Parathyroid adenoma (tissue), 2 donors: Measurements from ENCODE around the gene ACCSL.
A peak's percentile ranks its signal among the peaks of the same experiment; 100 is the strongest.

Source experiments
- H2AFZ ChIP-seq: fragments of 300-600 bp; sonication (generic); one replicate; pipeline ENCODE4 v1.7.0; 2017; ENCODE audit warnings: antibody characterized with exemption, mild to moderate bottlenecking
- H3K27ac ChIP-seq: fragments of 300-600 bp; sonication (generic); one replicate; pipeline ENCODE4 v1.7.0; 2017
- H3K27me3 ChIP-seq: fragments of 300-600 bp; sonication (generic); one replicate; pipeline ENCODE4 v1.7.0; 2017; ENCODE audit warnings: low read length; ENCODE audit not compliant: control insufficient read depth, insufficient read depth
- H3K36me3 ChIP-seq: fragments of 300-600 bp; sonication (generic); one replicate; pipeline ENCODE4 v1.7.0; 2017; ENCODE audit warnings: low read length; ENCODE audit not compliant: control insufficient read depth, insufficient read depth
- H3K4me1 ChIP-seq: fragments of 300-600 bp; sonication (generic); one replicate; pipeline ENCODE4 v1.7.0; 2017; ENCODE audit warnings: control low read depth
- H3K4me2 ChIP-seq: fragments of 300-600 bp; sonication (generic); one replicate; pipeline ENCODE4 v1.7.0; 2017; ENCODE audit warnings: low read length
- H3K4me3 ChIP-seq: fragments of 300-600 bp; sonication (generic); one replicate; pipeline ENCODE4 v1.7.0; 2017; ENCODE audit warnings: low read depth, low read length
- H3K79me2 ChIP-seq: fragments of 300-600 bp; sonication (generic); one replicate; pipeline ENCODE4 v1.7.0; 2017; ENCODE audit warnings: control low read depth
- H3K9ac ChIP-seq: fragments of 300-600 bp; sonication (generic); one replicate; pipeline ENCODE4 v1.7.0; 2017; ENCODE audit warnings: mild to moderate bottlenecking
- H3K9me3 ChIP-seq: fragments of 300-600 bp; sonication (generic); one replicate; pipeline ENCODE4 v1.7.0; 2017; ENCODE audit warnings: low read length; ENCODE audit not compliant: control insufficient read depth
- TF ChIP-seq, protein P1 (sequence below): fragments of 300-600 bp; sonication (generic); IDR thresholded peaks from one replicate; pipeline ENCODE4 v1.7.0; 2017; ENCODE audit warnings: antibody characterized with exemption, mild to moderate bottlenecking
- donor health status: primary hyperparathyroidism.

The ACCSL gene

DNA sequence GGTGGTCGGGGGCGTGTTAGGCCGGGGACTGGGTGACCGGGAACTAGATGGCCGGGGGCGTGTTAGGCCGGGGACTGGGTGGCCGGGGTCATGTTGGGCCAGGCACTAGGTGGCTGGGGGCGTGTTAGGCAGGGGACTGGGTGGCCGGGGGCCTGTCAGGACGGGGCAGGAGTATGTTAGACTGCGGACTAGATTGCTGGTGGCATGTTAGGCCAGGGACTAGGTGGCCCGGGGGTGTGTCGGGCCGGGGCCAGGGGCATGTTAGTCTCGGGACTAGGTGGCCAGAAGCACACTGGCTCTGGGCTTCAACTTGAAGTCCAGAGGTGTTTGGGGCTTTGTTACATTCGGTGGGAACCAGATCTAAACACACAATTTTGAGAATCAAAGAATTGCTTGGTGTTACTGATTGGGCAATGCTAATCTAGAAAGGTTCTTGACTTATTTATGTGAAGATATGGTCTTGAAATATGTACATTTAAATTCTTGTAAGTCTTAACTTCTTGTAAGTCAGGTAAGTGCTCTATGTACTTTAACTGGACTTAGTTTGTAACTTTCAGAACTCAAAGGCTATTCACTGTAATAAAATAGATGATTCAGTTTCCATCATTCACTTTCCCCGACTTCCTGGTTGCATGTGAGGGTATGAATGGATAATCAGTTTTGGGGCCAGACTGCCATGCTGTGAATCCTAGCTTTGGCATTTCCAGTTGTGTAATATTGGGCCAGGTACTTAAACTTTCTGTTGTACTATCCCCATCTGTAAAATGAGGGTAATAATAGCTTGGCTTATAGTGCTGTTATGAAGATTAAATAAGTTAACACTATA, 48.8 kb downstream of the ACCSL start:
- H2AFZ ChIP-seq, result peak overlapping the region; percentile 57
- no peaks in the 10 kb centered on the region for H3K27me3 ChIP-seq
- H3K36me3 ChIP-seq, result no peaks in the 10 kb centered on the region
- TF ChIP-seq, protein P1, sequence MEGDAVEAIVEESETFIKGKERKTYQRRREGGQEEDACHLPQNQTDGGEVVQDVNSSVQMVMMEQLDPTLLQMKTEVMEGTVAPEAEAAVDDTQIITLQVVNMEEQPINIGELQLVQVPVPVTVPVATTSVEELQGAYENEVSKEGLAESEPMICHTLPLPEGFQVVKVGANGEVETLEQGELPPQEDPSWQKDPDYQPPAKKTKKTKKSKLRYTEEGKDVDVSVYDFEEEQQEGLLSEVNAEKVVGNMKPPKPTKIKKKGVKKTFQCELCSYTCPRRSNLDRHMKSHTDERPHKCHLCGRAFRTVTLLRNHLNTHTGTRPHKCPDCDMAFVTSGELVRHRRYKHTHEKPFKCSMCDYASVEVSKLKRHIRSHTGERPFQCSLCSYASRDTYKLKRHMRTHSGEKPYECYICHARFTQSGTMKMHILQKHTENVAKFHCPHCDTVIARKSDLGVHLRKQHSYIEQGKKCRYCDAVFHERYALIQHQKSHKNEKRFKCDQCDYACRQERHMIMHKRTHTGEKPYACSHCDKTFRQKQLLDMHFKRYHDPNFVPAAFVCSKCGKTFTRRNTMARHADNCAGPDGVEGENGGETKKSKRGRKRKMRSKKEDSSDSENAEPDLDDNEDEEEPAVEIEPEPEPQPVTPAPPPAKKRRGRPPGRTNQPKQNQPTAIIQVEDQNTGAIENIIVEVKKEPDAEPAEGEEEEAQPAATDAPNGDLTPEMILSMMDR, result no peak
- H3K9me3 ChIP-seq, result no peaks in the 10 kb centered on the region
- H3K4me1 ChIP-seq, result no peaks in the 10 kb centered on the region
- H3K27ac ChIP-seq, result no peak overlapping the region
- H3K4me3 ChIP-seq, result peak overlapping the region; percentile 62
- peaks cover 9% of the 10 kb centered on the region for H3K79me2 ChIP-seq
- H3K4me2 ChIP-seq, result peak overlapping the region; percentile 82
- H3K9ac ChIP-seq, result no peak overlapping the region

DNA sequence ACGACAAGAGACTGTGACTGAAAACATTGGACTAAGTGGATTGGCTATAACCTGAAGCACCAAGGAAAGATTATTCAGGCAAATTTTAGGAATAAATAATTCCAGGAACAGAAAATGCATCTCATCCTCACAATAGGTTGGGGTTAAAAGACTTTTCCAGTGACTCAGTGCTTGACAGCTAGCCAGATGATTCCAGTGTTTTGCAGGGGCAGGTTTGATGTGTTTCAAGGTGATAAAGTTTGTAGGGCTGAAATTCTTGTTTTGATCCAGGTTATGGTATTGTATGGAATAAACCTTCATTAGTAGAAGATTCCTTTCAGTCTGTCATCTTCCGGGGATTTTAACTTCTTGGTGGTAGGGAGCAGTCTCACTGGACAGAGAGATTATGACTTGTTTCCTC, 50.0 kb downstream of the ACCSL start:
- H3K9me3 ChIP-seq, result no peaks in the 10 kb centered on the region

DNA sequence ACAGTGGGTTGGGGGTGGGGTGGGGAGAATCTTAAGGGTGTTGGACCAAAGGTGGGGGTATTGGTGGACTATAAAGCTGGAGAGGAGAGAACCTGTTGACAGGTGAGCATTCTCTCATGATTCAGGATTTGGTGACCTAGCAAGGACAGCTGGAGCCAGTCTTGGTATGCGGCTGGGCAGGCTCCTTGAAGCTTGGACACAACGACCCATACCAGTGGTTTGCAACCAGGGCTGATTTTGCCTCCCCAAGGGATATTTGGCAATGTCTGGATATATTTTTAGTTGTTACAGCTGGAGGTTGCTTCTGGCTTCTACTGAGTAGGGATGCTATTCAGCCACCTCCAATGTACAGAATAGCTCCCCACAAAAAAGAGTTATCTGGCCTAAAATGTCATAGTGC, 53.3 kb downstream of the ACCSL start:
- Histone ChIP-seq H3K4me1 (no peaks in the 10 kb centered on the region), H3K4me2 (no peak overlapping the region), H3K4me3 (no peak overlapping the region), H3K36me3 (no peaks in the 10 kb centered on the region), H3K9me3 (no peaks in the 10 kb centered on the region), H3K9ac (no peak overlapping the region), H3K27ac (no peak overlapping the region), H3K79me2 (peaks cover 8% of the 10 kb centered on the region), H3K27me3 (no peaks in the 10 kb centered on the region), H2AFZ (no peak overlapping the region)
- TF ChIP-seq, protein P1, result no peak

More for the DNA sequence above, 50.0 kb downstream of the ACCSL start:
- Histone ChIP-seq H3K4me1 (no peaks in the 10 kb centered on the region), H3K9ac (no peak overlapping the region), H3K79me2 (peaks cover 9% of the 10 kb centered on the region), H3K4me2 (no peak overlapping the region), H3K4me3 (no peak overlapping the region), H2AFZ (no peak overlapping the region), H3K36me3 (no peaks in the 10 kb centered on the region), H3K27me3 (no peaks in the 10 kb centered on the region), H3K27ac (no peak overlapping the region)
- TF ChIP-seq, protein P1, result no peak

DNA sequence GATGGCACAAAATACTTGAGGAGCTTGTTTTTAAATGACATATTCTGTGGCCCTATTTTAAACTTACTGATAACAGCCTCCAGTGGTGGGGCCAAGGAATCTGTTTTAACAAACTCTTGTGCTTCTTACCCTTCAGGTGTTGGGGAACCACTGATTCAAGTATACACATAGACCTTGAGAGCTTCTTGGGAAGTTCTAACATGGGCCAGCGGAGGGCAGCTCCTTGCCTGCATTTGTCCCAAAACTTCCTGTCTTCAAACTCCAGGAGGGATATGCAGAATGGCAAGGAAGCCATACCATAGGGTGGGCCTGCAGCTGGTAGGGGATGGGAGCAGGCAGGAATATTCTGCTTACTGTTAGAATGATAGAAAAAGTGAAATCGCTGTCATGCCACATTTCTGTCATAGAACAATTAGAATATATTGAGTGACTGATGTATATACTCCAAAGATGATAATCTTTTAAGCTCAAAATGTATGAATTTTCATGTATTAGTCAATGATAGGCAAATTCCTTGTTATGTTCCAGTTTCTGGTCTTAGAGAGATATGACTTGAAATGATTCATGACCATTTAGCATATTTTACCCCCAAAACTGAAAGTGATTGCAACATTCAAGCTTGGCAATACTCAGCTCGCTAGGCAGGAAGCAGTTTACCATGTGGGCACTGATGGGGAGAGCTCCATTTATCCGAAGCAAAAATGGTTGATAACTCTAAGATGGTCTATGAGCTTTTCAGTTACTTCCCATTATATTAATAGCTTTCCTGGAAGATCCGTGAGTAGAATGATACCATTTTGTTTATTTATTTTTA, 56.9 kb downstream of the ACCSL start:
- Histone ChIP-seq H2AFZ (no peak overlapping the region), H3K4me1 (no peaks in the 10 kb centered on the region), H3K36me3 (no peaks in the 10 kb centered on the region), H3K9ac (no peak overlapping the region), H3K27ac (no peak overlapping the region), H3K27me3 (no peaks in the 10 kb centered on the region), H3K79me2 (peaks cover 3% of the 10 kb centered on the region), H3K4me2 (no peak overlapping the region), H3K4me3 (no peak overlapping the region), H3K9me3 (no peaks in the 10 kb centered on the region)
- TF ChIP-seq, protein P1, result no peak
